Measurements from ENCODE around the gene PRELP. TPM values are rescaled to one million over a fixed set of nuclear protein-coding genes. Genes with fewer than 3 reads are reported as not detected.
A peak's percentile ranks its signal among the peaks of the same experiment; 100 is the strongest.

The PRELP gene
- total and polyA plus RNA-seq, 10 donors, result 4.9 to 50.3 (median 29.2) TPM

DNA sequence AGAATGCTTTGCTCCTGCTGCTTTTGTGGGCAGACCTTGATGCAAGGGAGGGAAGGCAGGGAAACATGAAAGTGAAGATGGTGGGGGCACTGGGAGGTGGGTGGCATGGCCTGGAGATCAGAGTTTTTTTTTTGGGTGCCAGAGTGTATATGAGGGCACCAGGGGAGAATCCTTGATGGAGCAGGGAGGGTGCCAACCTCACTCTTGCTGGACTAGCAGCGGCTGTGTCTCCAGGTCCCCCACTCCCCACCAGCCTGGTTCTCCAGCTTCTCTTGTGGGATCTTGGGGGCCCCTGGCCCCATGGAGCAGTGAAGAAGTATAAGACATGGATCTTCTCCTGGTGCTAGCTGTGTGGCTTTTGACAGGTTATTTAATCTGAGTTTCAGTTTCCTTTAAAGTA lies 13.5 kb upstream of the PRELP start:
- WGBS, 5 donors, result 83 to 100% (median 88%) methylated on average over 1 of the region's 1 CpG
- no peaks in the 10 kb centered on the region for H3K9me3 ChIP-seq
- peaks cover 0 to 34% (median 8%) of the 10 kb centered on the region in 6 donors for H3K4me1 ChIP-seq
- H3K27ac ChIP-seq, result no peak overlapping the region
- H3K27me3 ChIP-seq (replicated peaks in 1 of 7), result peaks cover 0 to 39% (median 0%) of the 10 kb centered on the region in 7 donors
- DNase-seq, result no peak
- H3K36me3 ChIP-seq, result no peaks in the 10 kb centered on the region
- intact Hi-C loops (cut with DNase I; ENCODE audit: low total_unique reads), result no loop called here
- TF ChIP-seq POLR2AphosphoS5 (IDR thresholded peaks at IDR 0.05), result no peak
- TF ChIP-seq, protein P1, sequence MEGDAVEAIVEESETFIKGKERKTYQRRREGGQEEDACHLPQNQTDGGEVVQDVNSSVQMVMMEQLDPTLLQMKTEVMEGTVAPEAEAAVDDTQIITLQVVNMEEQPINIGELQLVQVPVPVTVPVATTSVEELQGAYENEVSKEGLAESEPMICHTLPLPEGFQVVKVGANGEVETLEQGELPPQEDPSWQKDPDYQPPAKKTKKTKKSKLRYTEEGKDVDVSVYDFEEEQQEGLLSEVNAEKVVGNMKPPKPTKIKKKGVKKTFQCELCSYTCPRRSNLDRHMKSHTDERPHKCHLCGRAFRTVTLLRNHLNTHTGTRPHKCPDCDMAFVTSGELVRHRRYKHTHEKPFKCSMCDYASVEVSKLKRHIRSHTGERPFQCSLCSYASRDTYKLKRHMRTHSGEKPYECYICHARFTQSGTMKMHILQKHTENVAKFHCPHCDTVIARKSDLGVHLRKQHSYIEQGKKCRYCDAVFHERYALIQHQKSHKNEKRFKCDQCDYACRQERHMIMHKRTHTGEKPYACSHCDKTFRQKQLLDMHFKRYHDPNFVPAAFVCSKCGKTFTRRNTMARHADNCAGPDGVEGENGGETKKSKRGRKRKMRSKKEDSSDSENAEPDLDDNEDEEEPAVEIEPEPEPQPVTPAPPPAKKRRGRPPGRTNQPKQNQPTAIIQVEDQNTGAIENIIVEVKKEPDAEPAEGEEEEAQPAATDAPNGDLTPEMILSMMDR (IDR thresholded peaks at IDR 0.05 in 8 of 11, conservative IDR thresholded peaks at IDR 0.05 in 3 of 11), result no peak
- TF ChIP-seq POLR2A (IDR thresholded peaks at IDR 0.05), result no peak
- no peak overlapping the region for H3K4me3 ChIP-seq

DNA sequence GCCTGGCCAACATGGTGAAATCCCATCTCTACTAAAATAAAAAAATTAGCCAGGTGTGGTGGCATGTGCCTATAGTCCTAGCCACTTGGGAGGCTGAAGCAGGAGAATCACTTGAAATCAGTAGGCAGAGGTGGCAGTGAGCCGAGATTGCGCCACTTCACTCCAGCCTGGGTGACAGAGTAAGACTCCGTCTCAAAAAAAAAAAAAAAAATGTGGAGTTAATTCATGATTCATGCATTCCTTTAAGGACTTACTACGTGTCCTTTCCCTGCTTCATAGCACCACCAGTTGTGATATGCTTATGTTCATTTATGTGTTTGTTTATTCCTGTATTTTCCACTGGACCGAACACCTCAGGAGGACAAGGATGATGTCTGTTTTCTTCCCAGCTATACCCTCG lies 12.7 kb upstream of the PRELP start:
- 75 to 93% (median 80%) methylated on average over 6 of the region's 6 CpGs for WGBS, 5 donors
- intact Hi-C loops (cut with DNase I; ENCODE audit: low total_unique reads), result no loop called here
- H3K4me1 ChIP-seq, result peaks cover 0 to 34% (median 8%) of the 10 kb centered on the region in 6 donors
- DNase-seq, result no peak
- H3K4me3 ChIP-seq, result no peak overlapping the region
- TF ChIP-seq, protein P1 (IDR thresholded peaks at IDR 0.05 in 8 of 11, conservative IDR thresholded peaks at IDR 0.05 in 3 of 11), result no peak
- TF ChIP-seq POLR2A (IDR thresholded peaks at IDR 0.05) (no peak), POLR2AphosphoS5 (IDR thresholded peaks at IDR 0.05) (no peak)
- H3K27me3 ChIP-seq (replicated peaks in 1 of 7), result peaks cover 0 to 35% (median 0%) of the 10 kb centered on the region in 7 donors
- H3K27ac ChIP-seq, result peak overlapping the region in 2 of 8 donors; percentile 49 to 63
- H3K9me3 ChIP-seq, result no peaks in the 10 kb centered on the region
- H3K36me3 ChIP-seq, result no peaks in the 10 kb centered on the region

DNA sequence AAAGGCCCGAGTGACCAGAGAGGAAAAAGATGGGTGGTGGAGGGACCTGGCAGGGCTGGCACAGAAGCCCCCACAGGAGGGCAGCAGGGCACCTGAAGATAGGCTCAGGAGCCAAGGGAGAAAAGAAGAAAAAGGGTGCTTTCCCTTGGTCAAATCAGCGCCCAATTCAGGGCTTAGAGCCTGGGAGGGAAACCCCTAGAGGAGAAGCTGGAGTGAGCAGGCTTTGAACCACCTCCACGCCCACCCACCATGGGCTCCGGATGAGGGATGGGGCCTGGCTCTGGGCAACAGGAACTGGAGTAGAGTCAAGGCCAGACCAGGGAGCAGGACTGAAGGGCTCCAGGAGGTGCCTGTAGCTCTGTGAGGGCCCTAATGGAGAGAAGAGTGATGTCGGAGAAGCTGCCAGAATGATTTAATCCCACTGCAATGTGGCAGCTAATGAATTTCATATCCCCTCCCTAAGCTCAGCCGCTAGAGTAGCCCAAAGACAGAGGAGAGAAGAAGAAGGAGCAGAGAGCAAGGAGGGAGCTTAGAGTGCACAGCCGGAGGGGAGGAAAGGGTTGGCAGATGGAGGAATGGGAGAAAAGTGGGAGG lies 12.0 kb upstream of the PRELP start:
- DNase-seq, result no peak
- Histone ChIP-seq H3K4me3 (no peak overlapping the region), H3K27me3 (replicated peaks in 1 of 7) (peaks cover 0 to 34% (median 0%) of the 10 kb centered on the region in 7 donors), H3K4me1 (peaks cover 0 to 34% (median 8%) of the 10 kb centered on the region in 6 donors), H3K27ac (peak overlapping the region in 5 of 8 donors; percentile 10 to 63 (median 39)), H3K9me3 (no peaks in the 10 kb centered on the region), H3K36me3 (no peaks in the 10 kb centered on the region)
- intact Hi-C loops (cut with DNase I; ENCODE audit: low total_unique reads), result no loop called here
- WGBS, 5 donors, result 42 to 71% (median 63%) methylated on average over 7 of the region's 7 CpGs
- TF ChIP-seq, protein P1 (IDR thresholded peaks at IDR 0.05 in 8 of 11, conservative IDR thresholded peaks at IDR 0.05 in 3 of 11), result peak in 1 of 11 experiments; percentile 8
- TF ChIP-seq POLR2A (IDR thresholded peaks at IDR 0.05), result no peak

DNA sequence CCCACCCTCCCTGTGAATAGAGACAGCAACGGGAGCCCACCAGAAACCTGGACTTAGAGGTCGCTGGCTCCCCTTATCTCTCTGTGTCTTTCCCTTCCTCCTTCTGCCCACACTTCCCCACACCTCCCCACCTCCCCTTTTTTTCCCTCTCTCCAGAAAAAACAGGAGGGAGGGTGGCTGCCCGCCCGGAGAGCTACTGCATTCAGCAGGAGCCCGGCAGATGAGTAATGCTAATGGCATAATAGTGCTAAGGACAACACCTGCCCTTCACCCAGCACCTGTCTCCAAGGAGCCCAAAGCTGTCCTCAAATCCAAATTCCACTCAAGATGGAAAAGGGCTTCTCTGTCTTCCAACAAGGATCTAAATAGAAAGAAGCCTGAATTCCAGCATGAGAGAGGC lies 11.4 kb upstream of the PRELP start:
- Histone ChIP-seq H3K27ac (peak overlapping the region in 3 of 8 donors; percentile 31 to 67 (median 63)), H3K27me3 (replicated peaks in 1 of 7) (peaks cover 0 to 31% (median 0%) of the 10 kb centered on the region in 7 donors), H3K4me1 (peaks cover 0 to 34% (median 8%) of the 10 kb centered on the region in 6 donors), H3K9me3 (no peaks in the 10 kb centered on the region), H3K36me3 (no peaks in the 10 kb centered on the region), H3K4me3 (no peak overlapping the region)
- DNase-seq, result no peak
- 68 to 78% (median 72%) methylated on average over 5 of the region's 5 CpGs for WGBS, 5 donors
- TF ChIP-seq, protein P1 (IDR thresholded peaks at IDR 0.05 in 8 of 11, conservative IDR thresholded peaks at IDR 0.05 in 3 of 11), result no peak
- TF ChIP-seq POLR2AphosphoS5 (IDR thresholded peaks at IDR 0.05), result no peak
- no peak for TF ChIP-seq POLR2A (IDR thresholded peaks at IDR 0.05)
- intact Hi-C loops (cut with DNase I; ENCODE audit: low total_unique reads), result no loop called here

Measured in spleen (tissue), 11 donors.